Mesendoderm (in vitro differentiated cells): ENCODE data around the gene RTL5.

Source experiments
- DNase-seq: peaks from one replicate; pipeline ENCODE4 v3.0.0; 2013
- H2AK5ac ChIP-seq: 2 replicates; pipeline ENCODE4 v1.6.1; 2013; ENCODE audit warnings: low read length, inconsistent platforms
- H2BK120ac ChIP-seq: 2 replicates; pipeline ENCODE4 v1.6.1; 2013; ENCODE audit warnings: low read depth, mild to moderate bottlenecking, low read length, moderate library complexity, mixed read lengths
- H2BK15ac ChIP-seq: replicated peaks from 2 replicates; pipeline ENCODE4 v1.6.1; 2013; ENCODE audit warnings: low read depth, mild to moderate bottlenecking, moderate library complexity
- H2BK5ac ChIP-seq: 2 replicates; pipeline ENCODE4 v1.6.1; 2013; ENCODE audit warnings: low read length, inconsistent platforms
- H3K18ac ChIP-seq: 2 replicates; pipeline ENCODE4 v1.6.1; 2013; ENCODE audit warnings: mild to moderate bottlenecking, low read length, mixed read lengths
- H3K23ac ChIP-seq: one replicate; pipeline ENCODE4 v1.6.1; 2013; ENCODE audit warnings: low read length
- H3K27ac ChIP-seq: 2 replicates; pipeline ENCODE4 v1.5.1; 2013; ENCODE audit warnings: low read depth, mild to moderate bottlenecking, inconsistent platforms, low read length, moderate library complexity
- H3K27me3 ChIP-seq: 2 replicates; pipeline ENCODE4 v1.6.1; 2013; ENCODE audit warnings: low read length, control low read depth, mild to moderate bottlenecking, inconsistent platforms; ENCODE audit not compliant: insufficient read depth, poor library complexity
- H3K36me3 ChIP-seq: 2 replicates; pipeline ENCODE4 v1.6.1; 2013; ENCODE audit warnings: low read length, inconsistent platforms; ENCODE audit not compliant: control insufficient read depth, insufficient read depth
- H3K4ac ChIP-seq: one replicate; pipeline ENCODE4 v1.6.1; 2013; ENCODE audit warnings: low read depth, mild to moderate bottlenecking, low read length, moderate library complexity
- H3K4me1 ChIP-seq: 2 replicates; pipeline ENCODE4 v1.6.1; 2013; ENCODE audit warnings: low read depth, low read length, inconsistent platforms; ENCODE audit not compliant: control insufficient read depth
- H3K4me2 ChIP-seq: 2 replicates; pipeline ENCODE4 v1.6.1; 2013; ENCODE audit warnings: low read length
- H3K4me3 ChIP-seq: 2 replicates; pipeline ENCODE4 v1.5.1; 2013; ENCODE audit warnings: mild to moderate bottlenecking, low read length
- H3K56ac ChIP-seq: one replicate; pipeline ENCODE4 v1.6.1; 2013; ENCODE audit warnings: low read length
- H3K79me1 ChIP-seq: 2 replicates; pipeline ENCODE4 v1.6.1; 2013; ENCODE audit warnings: low read length, inconsistent platforms
- H3K79me2 ChIP-seq: 2 replicates; pipeline ENCODE4 v1.6.1; 2013; ENCODE audit warnings: mild to moderate bottlenecking, low read length; ENCODE audit not compliant: control insufficient read depth, insufficient read depth
- H3K9ac ChIP-seq: 2 replicates; pipeline ENCODE4 v1.6.1; 2013; ENCODE audit warnings: low read length, inconsistent platforms
- H4K5ac ChIP-seq: one replicate; pipeline ENCODE4 v1.6.1; 2013; ENCODE audit warnings: low read length
- H4K8ac ChIP-seq: one replicate; pipeline ENCODE4 v1.6.1; 2013; ENCODE audit warnings: low read depth, mild to moderate bottlenecking, control low read depth, low read length, moderate library complexity
- WGBS: extraction: QIAGEN DNeasy Blood & Tissue Kit; methylation state at CpG from one replicate; pipeline ENCODE4 v1.1.7; 2013; ENCODE audit warnings: low lambda C conversion rate, missing lambda C conversion rate; ENCODE audit not compliant: insufficient coverage; ENCODE audit errors: extremely low coverage; 5-methylcytosine and 5-hydroxymethylcytosine counted together

RTL5 gene

GRCh38 chrX:72165551-72165950 lies 33.8 kb upstream of the RTL5 start:
- WGBS = no CpG with 5 or more reads among the region's 4 CpGs
- Histone ChIP-seq H3K79me2 (no peaks in the 10 kb centered on the region), H4K5ac (no peak overlapping the region), H3K4me2 (no peak overlapping the region), H3K36me3 (no peaks in the 10 kb centered on the region), H2AK5ac (no peak overlapping the region), H3K9ac (no peak overlapping the region), H3K27me3 (no peaks in the 10 kb centered on the region), H2BK15ac (no peak overlapping the region), H3K56ac (no peak overlapping the region), H3K27ac (no peak overlapping the region), H3K4me3 (no peak overlapping the region), H2BK5ac (no peak overlapping the region), H4K8ac (no peak overlapping the region), H3K79me1 (no peaks in the 10 kb centered on the region), H2BK120ac (no peak overlapping the region), H3K4me1 (no peaks in the 10 kb centered on the region), H3K18ac (no peak overlapping the region), H3K23ac (no peak overlapping the region), H3K4ac (no peak overlapping the region)
- no peak for DNase-seq

- Histone ChIP-seq H3K27ac (no peak overlapping the region), H4K8ac (no peak overlapping the region), H2BK5ac (no peak overlapping the region), H3K79me2 (no peaks in the 10 kb centered on the region), H2BK120ac (no peak overlapping the region), H3K4me1 (no peaks in the 10 kb centered on the region), H2BK15ac (no peak overlapping the region), H3K27me3 (no peaks in the 10 kb centered on the region), H3K36me3 (no peaks in the 10 kb centered on the region), H2AK5ac (no peak overlapping the region), H3K56ac (no peak overlapping the region), H4K5ac (no peak overlapping the region), H3K4me2 (no peak overlapping the region), H3K4me3 (no peak overlapping the region), H3K79me1 (no peaks in the 10 kb centered on the region), H3K23ac (no peak overlapping the region), H3K4ac (no peak overlapping the region), H3K9ac (no peak overlapping the region), H3K18ac (no peak overlapping the region)
- DNase-seq = no peak
- WGBS = no CpG with 5 or more reads among the region's 10 CpGs
Measured at GRCh38 chrX:72159769-72160168, 28.1 kb upstream of the RTL5 start.

GRCh38 chrX:72158773-72159172 lies 27.1 kb upstream of the RTL5 start:
- no peak overlapping the region for H3K4ac ChIP-seq
- H3K4me3 ChIP-seq = no peak overlapping the region
- H3K36me3 ChIP-seq = no peaks in the 10 kb centered on the region
- no peak overlapping the region for H4K8ac ChIP-seq
- no peaks in the 10 kb centered on the region for H3K4me1 ChIP-seq
- no peaks in the 10 kb centered on the region for H3K79me1 ChIP-seq
- no peak overlapping the region for H3K9ac ChIP-seq
- H3K4me2 ChIP-seq = no peak overlapping the region
- no peak overlapping the region for H2BK5ac ChIP-seq
- H4K5ac ChIP-seq = no peak overlapping the region
- no peaks in the 10 kb centered on the region for H3K27me3 ChIP-seq
- H2BK120ac ChIP-seq = no peak overlapping the region
- H2BK15ac ChIP-seq = no peak overlapping the region
- H3K18ac ChIP-seq = no peak overlapping the region
- no peak overlapping the region for H3K56ac ChIP-seq
- no peak for DNase-seq
- no CpG with 5 or more reads among the region's 3 CpGs for WGBS
- H2AK5ac ChIP-seq = no peak overlapping the region
- no peaks in the 10 kb centered on the region for H3K79me2 ChIP-seq
- H3K27ac ChIP-seq = no peak overlapping the region
- no peak overlapping the region for H3K23ac ChIP-seq

- no peak overlapping the region for H3K4ac ChIP-seq
- WGBS = no CpG with 5 or more reads among the region's 2 CpGs
- H2AK5ac ChIP-seq = no peak overlapping the region
- no peaks in the 10 kb centered on the region for H3K79me2 ChIP-seq
- no peak overlapping the region for H2BK120ac ChIP-seq
- no peak overlapping the region for H3K56ac ChIP-seq
- H3K18ac ChIP-seq = no peak overlapping the region
- no peak overlapping the region for H3K23ac ChIP-seq
- DNase-seq = no peak
- H3K27ac ChIP-seq = no peak overlapping the region
- no peaks in the 10 kb centered on the region for H3K27me3 ChIP-seq
- no peaks in the 10 kb centered on the region for H3K36me3 ChIP-seq
- no peak overlapping the region for H4K5ac ChIP-seq
- H3K4me2 ChIP-seq = no peak overlapping the region
- no peak overlapping the region for H3K9ac ChIP-seq
- no peak overlapping the region for H3K4me3 ChIP-seq
- no peak overlapping the region for H4K8ac ChIP-seq
- H2BK5ac ChIP-seq = no peak overlapping the region
- H3K4me1 ChIP-seq = no peaks in the 10 kb centered on the region
- H2BK15ac ChIP-seq = no peak overlapping the region
- no peaks in the 10 kb centered on the region for H3K79me1 ChIP-seq
Measured at GRCh38 chrX:72146527-72146926, 14.8 kb upstream of the RTL5 start.

- no peaks in the 10 kb centered on the region for H3K27me3 ChIP-seq
Measured at GRCh38 chrX:72145181-72145580, 13.5 kb upstream of the RTL5 start.

GRCh38 chrX:72143609-72143907 lies 11.8 kb upstream of the RTL5 start:
- H3K4me3 ChIP-seq = no peak overlapping the region
- H3K4me2 ChIP-seq = no peak overlapping the region

More at GRCh38 chrX:72145181-72145580, 13.5 kb upstream of the RTL5 start:
- Histone ChIP-seq H2BK5ac (no peak overlapping the region), H2BK15ac (no peak overlapping the region), H3K36me3 (no peaks in the 10 kb centered on the region), H3K4me1 (no peaks in the 10 kb centered on the region), H3K27ac (no peak overlapping the region), H4K8ac (no peak overlapping the region), H3K4ac (no peak overlapping the region), H2AK5ac (no peak overlapping the region), H3K79me1 (no peaks in the 10 kb centered on the region), H3K4me2 (no peak overlapping the region), H4K5ac (no peak overlapping the region), H3K9ac (no peak overlapping the region), H3K4me3 (no peak overlapping the region), H3K56ac (no peak overlapping the region), H3K79me2 (no peaks in the 10 kb centered on the region), H3K23ac (no peak overlapping the region), H2BK120ac (no peak overlapping the region), H3K18ac (no peak overlapping the region)
- DNase-seq = no peak
- WGBS = no CpG with 5 or more reads among the region's 2 CpGs

More at GRCh38 chrX:72143609-72143907, 11.8 kb upstream of the RTL5 start:
- no peak overlapping the region for H3K4ac ChIP-seq
- no peak overlapping the region for H3K56ac ChIP-seq
- no peak overlapping the region for H2AK5ac ChIP-seq
- no peak overlapping the region for H4K5ac ChIP-seq
- H2BK15ac ChIP-seq = no peak overlapping the region
- H3K79me2 ChIP-seq = no peaks in the 10 kb centered on the region
- no peak for DNase-seq
- H3K36me3 ChIP-seq = no peaks in the 10 kb centered on the region
- no peaks in the 10 kb centered on the region for H3K4me1 ChIP-seq
- no peak overlapping the region for H3K27ac ChIP-seq
- H3K27me3 ChIP-seq = no peaks in the 10 kb centered on the region
- no peaks in the 10 kb centered on the region for H3K79me1 ChIP-seq
- no peak overlapping the region for H2BK5ac ChIP-seq
- WGBS = no CpG with 5 or more reads among the region's 2 CpGs
- no peak overlapping the region for H4K8ac ChIP-seq
- H3K9ac ChIP-seq = no peak overlapping the region
- no peak overlapping the region for H2BK120ac ChIP-seq
- no peak overlapping the region for H3K18ac ChIP-seq
- no peak overlapping the region for H3K23ac ChIP-seq
